Activated CD4-positive, CD25-positive, alpha-beta regulatory T cell treated with anti-CD3 and anti-CD28 coated beads, Interleukin-2, amount 50 U/mL, for 16 hours (primary cell): Measurements from ENCODE around the gene NCDN.

ENCODE experiments used
- DNase-seq: peaks from one replicate; pipeline ENCODE4 v3.0.0-alpha.2; 2020; ENCODE audit warnings: low read depth, low spot score

NCDN gene

GRCh38 chr1:35555212-35555584 is 2.4 kb upstream of the NCDN start:
- no peak for DNase-seq

DNA sequence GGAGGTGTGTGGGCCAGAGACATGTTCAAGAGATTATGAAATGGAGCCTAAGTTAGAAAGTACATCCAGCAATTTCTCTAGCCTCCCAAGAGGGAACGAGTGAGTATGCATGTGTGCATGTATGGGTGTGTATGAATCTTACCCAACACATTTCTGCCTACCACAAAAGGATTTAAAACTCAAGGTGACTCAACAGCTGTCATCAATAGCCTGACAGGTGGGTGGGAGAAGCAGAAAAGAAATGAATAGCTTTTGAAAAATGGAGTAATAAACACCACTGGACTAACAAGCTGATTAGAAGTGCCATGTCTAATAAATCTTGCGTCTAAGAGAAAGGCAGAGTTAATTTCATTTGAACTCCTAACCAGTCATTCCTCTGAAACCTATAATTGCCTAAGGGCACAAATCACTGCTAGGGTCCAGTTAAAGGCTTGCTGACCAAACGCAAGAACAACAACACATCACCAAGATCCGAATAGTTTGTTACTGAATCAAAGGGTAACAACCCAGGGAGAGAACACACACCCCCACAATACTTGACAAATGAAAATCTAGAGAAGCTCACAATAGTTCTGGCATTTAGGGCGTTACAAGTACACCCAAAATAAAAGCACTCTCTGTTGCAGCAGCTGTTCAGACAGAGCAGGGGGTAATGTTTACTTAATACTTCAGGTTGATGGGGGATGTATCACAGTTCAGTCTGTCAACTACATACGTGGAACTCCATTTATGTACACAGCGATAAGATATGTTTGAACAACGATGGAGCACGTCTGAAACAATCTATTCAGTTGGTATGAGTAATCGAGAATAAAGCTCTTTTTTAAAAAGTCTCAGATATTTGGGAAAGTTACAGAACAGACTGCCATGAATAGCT is 1.8 kb upstream of the NCDN start:
- DNase-seq = no peak

GRCh38 chr1:35556484-35557117 is 998 bp upstream of the NCDN start:
- DNase-seq = no peak

DNA sequence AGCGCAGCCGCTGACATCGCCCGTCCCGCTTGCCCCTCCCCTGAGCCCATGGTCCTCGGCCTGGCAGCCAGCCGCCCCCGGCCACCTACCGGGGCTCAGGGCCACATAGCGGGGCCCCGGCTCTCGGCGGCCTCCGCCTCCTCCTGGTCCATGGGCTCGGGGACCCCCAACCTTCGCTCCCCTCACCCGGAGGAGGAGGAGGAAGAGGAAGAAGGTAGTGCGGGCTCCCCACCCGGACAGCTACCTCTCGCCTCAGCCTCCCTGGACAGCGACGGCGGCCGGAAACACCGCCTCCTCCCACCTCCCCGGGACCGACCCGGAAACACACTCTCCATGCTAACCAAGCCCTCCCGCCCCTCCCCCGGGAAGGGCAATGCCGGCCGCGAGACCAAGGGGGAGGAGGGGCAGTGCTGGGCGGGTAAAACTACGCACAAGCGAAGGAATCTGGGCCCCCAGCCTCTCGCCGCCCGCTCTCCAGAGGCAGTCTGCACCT is 435 bp upstream of the NCDN start, which contains the start of gene KIAA0319L:
Gene KIAA0319L (minus strand): TSS at position 286 of the 493 bp plus-strand sequence. CDS start 2,912 bp downstream, outside the sequence.
- no peak for DNase-seq

DNA sequence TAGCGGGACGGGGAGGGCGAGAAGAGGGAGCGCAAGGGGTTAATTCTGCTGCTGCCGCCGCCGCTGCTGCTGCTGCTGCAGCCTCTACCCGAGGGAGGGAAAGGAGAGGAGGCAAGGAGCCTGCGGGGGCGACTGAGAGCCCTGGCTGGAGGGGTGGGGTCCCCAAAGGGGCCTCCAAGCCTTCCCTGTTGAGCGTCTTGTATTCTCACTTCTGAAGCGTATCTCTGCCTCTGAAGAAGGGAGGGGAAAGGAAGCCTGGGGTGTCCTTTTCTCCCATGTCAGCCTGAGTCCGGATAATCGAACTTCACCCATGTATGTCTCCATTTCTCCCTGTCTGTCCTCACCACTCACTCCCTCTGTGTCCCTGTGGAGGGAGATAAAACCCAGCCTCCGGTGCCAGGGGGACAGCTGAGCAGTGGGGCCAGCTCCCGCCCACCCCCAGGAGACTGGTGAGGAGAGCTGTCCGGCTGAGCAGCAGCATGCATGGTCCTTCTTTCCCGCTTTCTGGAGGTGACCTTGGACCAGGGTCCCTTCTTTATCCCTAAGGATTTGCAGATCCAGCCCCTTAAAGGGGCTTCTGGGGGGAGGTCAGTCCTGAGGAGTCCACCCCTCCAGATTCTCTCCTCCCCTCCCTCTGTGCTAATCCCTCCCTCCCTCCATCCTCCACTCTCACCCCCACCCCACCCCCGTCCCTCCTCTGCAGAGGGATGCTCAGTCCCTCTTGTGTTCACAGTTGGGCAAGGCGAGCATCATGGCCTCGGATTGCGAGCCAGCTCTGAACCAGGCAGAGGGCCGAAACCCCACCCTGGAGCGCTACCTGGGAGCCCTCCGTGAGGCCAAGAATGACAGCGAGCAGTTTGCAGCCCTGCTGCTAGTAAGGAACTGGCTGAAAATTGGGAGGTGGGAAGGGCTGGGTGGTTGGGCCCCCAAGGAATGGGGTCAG is 1.0 kb downstream of the NCDN start:
- DNase-seq = no peak

GRCh38 chr1:35559317-35559944 is 1.8 kb downstream of the NCDN start:
- no peak for DNase-seq

DNA sequence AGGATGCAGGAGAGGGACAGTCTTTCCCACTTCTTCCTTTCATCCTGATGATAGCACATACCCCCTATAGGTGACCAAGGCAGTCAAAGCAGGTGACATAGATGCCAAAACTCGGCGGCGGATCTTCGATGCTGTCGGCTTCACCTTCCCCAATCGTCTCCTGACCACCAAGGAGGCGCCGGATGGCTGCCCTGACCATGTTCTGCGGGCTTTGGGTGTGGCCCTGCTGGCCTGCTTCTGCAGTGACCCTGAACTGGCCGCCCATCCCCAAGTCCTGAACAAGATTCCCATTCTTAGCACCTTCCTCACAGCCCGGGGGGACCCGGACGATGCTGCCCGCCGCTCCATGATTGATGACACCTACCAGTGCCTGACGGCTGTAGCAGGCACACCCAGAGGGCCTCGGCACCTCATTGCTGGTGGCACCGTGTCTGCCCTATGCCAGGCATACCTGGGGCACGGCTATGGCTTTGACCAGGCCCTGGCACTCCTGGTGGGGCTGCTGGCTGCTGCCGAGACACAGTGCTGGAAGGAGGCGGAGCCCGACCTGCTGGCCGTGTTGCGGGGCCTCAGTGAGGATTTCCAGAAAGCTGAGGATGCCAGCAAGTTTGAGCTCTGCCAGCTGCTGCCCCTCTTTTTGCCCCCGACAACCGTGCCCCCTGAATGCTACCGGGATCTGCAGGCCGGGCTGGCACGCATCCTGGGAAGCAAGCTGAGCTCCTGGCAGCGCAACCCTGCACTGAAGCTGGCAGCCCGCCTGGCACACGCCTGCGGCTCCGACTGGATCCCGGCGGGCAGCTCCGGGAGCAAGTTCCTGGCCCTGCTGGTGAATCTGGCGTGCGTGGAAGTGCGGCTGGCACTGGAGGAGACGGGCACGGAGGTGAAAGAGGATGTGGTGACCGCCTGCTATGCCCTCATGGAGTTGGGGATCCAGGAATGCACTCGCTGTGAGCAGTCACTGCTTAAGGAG is 2.9 kb downstream of the NCDN start:
- DNase-seq = no peak

GRCh38 chr1:35561297-35561971 is 3.8 kb downstream of the NCDN start:
- no peak for DNase-seq

GRCh38 chr1:35561972-35562680 is 4.5 kb downstream of the NCDN start:
- no peak for DNase-seq

DNA sequence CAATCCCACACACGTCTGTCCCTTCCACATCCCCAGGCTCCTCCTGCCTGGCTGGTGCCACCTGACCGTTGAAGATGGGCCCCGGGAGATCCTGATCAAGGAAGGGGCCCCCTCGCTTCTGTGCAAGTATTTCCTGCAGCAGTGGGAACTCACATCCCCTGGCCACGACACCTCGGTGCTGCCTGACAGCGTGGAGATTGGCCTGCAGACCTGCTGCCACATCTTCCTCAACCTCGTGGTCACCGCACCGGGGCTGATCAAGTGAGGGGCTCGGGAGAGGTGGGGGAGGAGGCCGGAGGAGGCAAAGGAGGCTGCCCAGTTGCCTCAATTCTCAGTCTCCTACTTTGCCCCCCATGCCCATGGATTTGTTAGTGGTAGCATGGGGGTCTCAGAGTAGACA is 5.6 kb downstream of the NCDN start:
- no peak for DNase-seq

- DNase-seq = peak; percentile 69
Observed at GRCh38 chr1:35564037-35564883, 6.7 kb downstream of the NCDN start.

- DNase-seq = no peak
Observed at GRCh38 chr1:35564884-35565741, 7.5 kb downstream of the NCDN start.

DNA sequence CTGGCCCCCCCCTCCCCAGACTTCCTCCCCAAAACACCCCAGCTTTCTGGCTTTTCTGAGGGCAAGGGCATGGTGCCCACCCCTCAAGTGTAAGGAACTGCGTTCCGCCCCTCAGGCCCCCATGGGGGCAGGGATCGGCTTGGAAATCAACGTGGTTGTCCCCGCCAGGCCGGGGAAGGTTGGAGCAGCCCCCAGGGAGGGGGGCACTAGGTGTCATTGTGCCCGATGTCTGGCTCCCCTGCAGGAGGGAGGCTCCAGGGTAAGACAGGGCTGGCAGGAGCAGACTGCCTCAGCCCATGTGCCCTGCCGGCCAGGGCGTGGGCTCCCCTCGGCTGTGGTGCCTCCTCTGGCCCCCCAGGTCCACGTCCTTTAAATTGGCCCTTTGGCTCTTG is 8.1 kb downstream of the NCDN start:
- no peak for DNase-seq

DNA sequence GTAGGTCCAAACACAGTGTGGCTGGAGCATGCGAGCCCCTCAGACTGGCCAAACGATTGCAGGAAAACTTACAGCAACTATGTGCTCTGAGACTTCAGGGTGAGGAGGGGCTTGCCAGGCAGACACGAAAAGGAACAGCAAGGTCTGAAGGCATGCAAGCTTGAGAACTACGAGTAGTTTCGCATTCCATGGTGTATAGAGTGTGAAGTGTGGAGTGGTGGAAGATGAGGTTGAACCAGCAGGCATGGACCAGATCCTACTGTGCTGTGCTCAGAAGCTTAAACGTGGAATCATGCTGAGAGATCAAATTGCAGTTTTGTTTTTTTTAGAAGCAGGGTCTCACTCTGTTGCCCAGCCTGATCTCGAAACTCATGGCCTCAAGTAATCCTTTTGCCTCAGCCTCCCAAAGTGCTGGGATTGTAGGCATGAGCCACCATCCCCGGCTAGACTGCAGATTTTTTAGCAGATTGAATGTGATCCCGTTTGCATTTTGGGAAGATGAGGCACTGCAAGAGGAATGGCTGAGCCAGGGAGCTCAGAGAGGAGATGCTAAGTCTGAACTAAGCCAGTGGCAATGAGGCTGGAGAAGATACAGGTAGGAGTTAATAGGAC is 10.5 kb downstream of the NCDN start:
- DNase-seq = no peak

GRCh38 chr1:35568975-35569395 is 11.4 kb downstream of the NCDN start:
- DNase-seq = peak; percentile 35

DNA sequence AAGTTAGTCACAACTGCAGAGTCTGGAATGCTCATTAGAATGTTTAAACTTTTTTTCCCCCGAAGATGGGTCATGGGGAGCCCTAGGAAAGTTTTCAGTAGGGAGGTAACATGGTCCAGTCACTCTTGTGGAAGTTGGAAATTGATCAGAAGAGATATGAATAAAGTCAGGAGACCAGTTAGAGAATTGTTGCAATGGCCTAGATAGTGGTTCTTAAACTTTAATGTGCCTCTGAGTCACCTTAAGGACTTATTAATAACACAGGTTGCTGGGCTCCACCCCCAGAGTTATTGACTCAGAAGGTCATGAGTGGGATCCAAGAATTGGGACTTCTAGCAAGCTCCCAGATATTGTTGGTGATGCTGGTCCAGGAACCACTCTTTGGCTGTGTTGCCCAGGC is 12.3 kb downstream of the NCDN start:
- no peak for DNase-seq
